Upper lobe of right lung (tissue), 1 donor: Measurements from ENCODE around the gene EYA4. TPM values are rescaled to one million over a fixed set of nuclear protein-coding genes. Genes with fewer than 3 reads are reported as not detected.

Experiments
- ATAC-seq: fragments of 200-7000 bp; cut with Tn5 transposase; one replicate; pipeline ENCODE4 v1.9.1; 2020; ENCODE audit warnings: mild to moderate bottlenecking, moderate library complexity
- DNase-seq: peaks from one replicate; pipeline ENCODE4 v3.0.0-alpha.2; 2020
- H3K27ac ChIP-seq: fragments of 200-600 bp; one replicate; pipeline ENCODE4 v1.8.0; 2022
- H3K27me3 ChIP-seq: fragments of 200-600 bp; one replicate; pipeline ENCODE4 v1.8.0; 2022; ENCODE audit warnings: mild to moderate bottlenecking
- H3K36me3 ChIP-seq: fragments of 200-600 bp; one replicate; pipeline ENCODE4 v1.8.0; 2022
- H3K4me1 ChIP-seq: fragments of 200-600 bp; one replicate; pipeline ENCODE4 v1.8.0; 2022
- H3K4me3 ChIP-seq: fragments of 200-600 bp; one replicate; pipeline ENCODE4 v1.8.0; 2022; ENCODE audit warnings: mild to moderate bottlenecking
- H3K9me3 ChIP-seq: fragments of 200-600 bp; one replicate; pipeline ENCODE4 v1.8.0; 2022
- CTCF ChIP-seq: fragments of 200-600 bp; IDR thresholded peaks from one replicate; pipeline ENCODE4 v1.8.0; 2022; ENCODE audit warnings: antibody characterized with exemption
- intact Hi-C: fragments of 100-400 bp; cut with DNase I; formaldehyde crosslinking; loops from one replicate; pipeline ENCODE4 v1.11.0; 2022
- total RNA-seq: library from RNA; stranded (reverse); fragmentation: NEBNext Ultra II Directional; extraction: Animal tissue kit (Norgen Biotek cat#: 25700); gene quantifications from one replicate; pipeline ENCODE4 v1.2.1, GENCODE V29; 2021
- donor health status: DM: no; HTN: yes; CAD: no; lungs with severe emphysema.

EYA4 gene
- total RNA-seq, 1 donor from 2014 or later = 6.0 TPM

DNA sequence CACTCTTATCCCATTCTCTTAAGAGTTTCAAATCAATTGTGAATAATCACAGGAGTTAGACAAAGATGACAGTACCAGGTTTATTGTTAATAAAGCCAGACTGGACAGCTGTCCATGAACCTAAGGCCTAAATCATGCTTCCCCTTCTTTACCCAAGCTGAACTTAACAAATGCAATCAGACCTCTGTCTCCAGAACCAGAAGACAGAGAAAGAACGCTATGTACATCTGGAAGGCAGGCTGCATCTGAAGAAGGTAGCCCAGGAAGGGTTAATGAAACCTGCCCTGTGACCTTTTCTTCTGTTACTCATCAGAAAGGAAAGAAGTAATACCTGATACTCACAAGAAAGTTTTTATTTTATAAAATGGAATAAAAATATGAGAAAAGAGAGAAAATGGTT lies 118.6 kb downstream of the EYA4 start:
- no peaks in the 10 kb centered on the region for H3K36me3 ChIP-seq
- intact Hi-C loops = no loop called here
- ATAC-seq (no peak), DNase-seq (no peak)
- H3K27ac ChIP-seq = no peak overlapping the region
- H3K4me1 ChIP-seq = no peaks in the 10 kb centered on the region
- no peak for TF ChIP-seq CTCF
- no peak overlapping the region for H3K4me3 ChIP-seq
- no peaks in the 10 kb centered on the region for H3K9me3 ChIP-seq
- H3K27me3 ChIP-seq = no peaks in the 10 kb centered on the region

DNA sequence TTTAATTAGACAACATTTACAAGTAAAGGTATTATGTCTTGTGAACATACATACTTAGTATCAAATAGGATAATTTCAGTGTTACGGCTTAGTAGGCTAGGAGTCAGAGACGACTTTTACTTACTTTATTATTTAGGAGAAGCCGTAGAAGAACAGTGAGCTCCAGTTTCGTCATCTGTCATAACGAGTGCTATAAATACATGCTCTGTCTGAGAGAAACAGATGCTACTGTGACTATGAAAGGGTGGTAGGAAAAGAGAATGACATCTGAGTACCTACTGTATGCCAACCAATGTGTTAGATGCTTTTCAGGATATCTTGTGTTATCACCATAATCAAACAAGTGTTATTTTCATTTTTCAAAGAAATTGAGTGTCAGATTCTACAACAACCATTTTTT lies 119.0 kb downstream of the EYA4 start:
- intact Hi-C loops = no loop called here
- H3K9me3 ChIP-seq = no peaks in the 10 kb centered on the region
- no peaks in the 10 kb centered on the region for H3K4me1 ChIP-seq
- no peak for ATAC-seq
- H3K36me3 ChIP-seq = no peaks in the 10 kb centered on the region
- no peak for TF ChIP-seq CTCF
- H3K27ac ChIP-seq = no peak overlapping the region
- H3K27me3 ChIP-seq = no peaks in the 10 kb centered on the region
- H3K4me3 ChIP-seq = no peak overlapping the region
- DNase-seq = no peak

DNA sequence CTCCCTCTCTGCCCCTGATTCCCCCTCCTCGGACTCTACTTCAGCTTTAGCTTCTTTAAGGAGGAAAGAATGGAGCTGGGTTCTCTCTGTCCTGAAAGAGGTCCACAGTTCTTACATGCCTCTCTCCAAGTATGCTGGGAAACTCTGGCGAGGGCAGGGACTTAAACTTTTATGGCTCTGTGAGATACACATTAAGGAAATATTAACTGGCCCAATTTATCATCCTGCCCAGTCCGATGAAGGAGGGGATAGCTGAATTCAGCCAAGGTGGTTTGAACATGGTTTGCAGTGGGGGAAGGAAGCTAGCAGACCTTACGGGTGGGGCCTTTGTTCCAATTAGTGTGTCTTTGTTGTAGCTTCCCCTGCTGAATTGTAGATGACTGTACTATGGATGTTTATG lies 121.7 kb downstream of the EYA4 start:
- H3K9me3 ChIP-seq = no peaks in the 10 kb centered on the region
- intact Hi-C loops = no loop called here
- no peak for DNase-seq
- H3K27ac ChIP-seq = no peak overlapping the region
- no peaks in the 10 kb centered on the region for H3K36me3 ChIP-seq
- no peaks in the 10 kb centered on the region for H3K27me3 ChIP-seq
- no peak overlapping the region for H3K4me3 ChIP-seq
- no peak for ATAC-seq
- TF ChIP-seq CTCF = no peak
- H3K4me1 ChIP-seq = no peaks in the 10 kb centered on the region

DNA sequence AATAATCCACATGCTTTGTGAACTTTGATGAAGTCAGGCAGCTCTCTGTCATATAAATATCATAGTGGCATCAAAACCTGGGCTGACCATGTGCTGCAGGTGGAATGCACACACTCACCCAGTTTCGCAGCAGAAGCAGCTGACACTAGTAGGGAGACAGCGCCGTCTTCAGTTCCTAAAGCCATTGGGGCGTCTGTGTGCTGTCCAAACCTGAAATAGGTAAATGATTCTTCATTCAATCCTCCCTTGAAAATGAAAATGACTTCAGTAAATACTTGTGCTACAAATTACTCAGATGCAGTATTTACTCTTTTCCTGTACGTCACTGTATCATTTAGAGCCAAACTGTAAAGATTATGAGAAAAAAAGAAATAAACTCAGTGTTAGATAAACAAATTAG lies 127.5 kb downstream of the EYA4 start:
- DNase-seq (no peak), ATAC-seq (peak; percentile 70)
- H3K9me3 ChIP-seq = no peaks in the 10 kb centered on the region
- no peaks in the 10 kb centered on the region for H3K36me3 ChIP-seq
- no peaks in the 10 kb centered on the region for H3K4me1 ChIP-seq
- TF ChIP-seq CTCF = no peak
- H3K4me3 ChIP-seq = no peak overlapping the region
- intact Hi-C loops = no loop called here
- no peaks in the 10 kb centered on the region for H3K27me3 ChIP-seq
- no peak overlapping the region for H3K27ac ChIP-seq

DNA sequence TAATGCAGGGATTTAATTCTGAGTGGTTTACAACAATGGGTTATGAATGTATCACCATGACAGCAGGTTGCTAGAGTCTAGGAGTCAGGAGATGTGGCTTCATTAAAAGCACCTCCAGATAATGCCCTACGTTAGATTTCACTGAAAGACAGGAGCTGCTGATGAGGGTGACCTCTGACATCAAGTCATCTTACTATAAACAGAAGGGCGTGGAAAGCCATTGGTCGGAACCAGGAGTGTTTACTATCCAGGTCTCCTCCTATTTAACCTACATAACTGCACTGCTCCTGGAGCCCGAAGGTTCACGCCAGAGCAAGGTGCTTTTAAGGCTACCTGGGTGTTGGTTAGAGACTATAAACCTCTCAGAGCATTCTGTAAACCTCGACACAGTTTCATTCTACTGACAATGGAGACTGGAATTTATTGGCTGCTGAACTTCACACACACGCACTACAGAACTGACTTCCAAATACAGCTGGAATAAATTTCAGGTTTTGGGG lies 128.7 kb downstream of the EYA4 start:
- H3K36me3 ChIP-seq = no peaks in the 10 kb centered on the region

More for the DNA sequence above, 128.7 kb downstream of the EYA4 start:
- intact Hi-C loops = no loop called here
- Histone ChIP-seq H3K9me3 (no peaks in the 10 kb centered on the region), H3K27me3 (no peaks in the 10 kb centered on the region), H3K4me1 (no peaks in the 10 kb centered on the region), H3K4me3 (no peak overlapping the region), H3K27ac (no peak overlapping the region)
- DNase-seq (no peak), ATAC-seq (no peak)
- no peak for TF ChIP-seq CTCF
